HUES6 (cell line): Measurements from ENCODE around the gene CNTN5.

Experiments used
- H3K27ac ChIP-seq: 2 replicates; pipeline ENCODE4 v1.7.0; 2013; ENCODE audit warnings: low read depth, mild to moderate bottlenecking, low read length, inconsistent platforms
- H3K27me3 ChIP-seq: 2 replicates; pipeline ENCODE4 v1.6.1; 2013; ENCODE audit warnings: low read length; ENCODE audit not compliant: control insufficient read depth, insufficient read depth
- H3K36me3 ChIP-seq: 2 replicates; pipeline ENCODE4 v1.6.1; 2013; ENCODE audit warnings: low read length; ENCODE audit not compliant: control insufficient read depth, insufficient read depth
- H3K4me1 ChIP-seq: 2 replicates; pipeline ENCODE4 v1.6.1; 2013; ENCODE audit warnings: low read length; ENCODE audit not compliant: control insufficient read depth, insufficient read depth
- H3K4me3 ChIP-seq: 2 replicates; pipeline ENCODE4 v1.5.1; 2013; ENCODE audit warnings: low read depth, low read length
- H3K9ac ChIP-seq: one replicate; pipeline ENCODE4 v1.6.1; 2013; ENCODE audit warnings: mild to moderate bottlenecking, low read length
- H3K9me3 ChIP-seq: 2 replicates; pipeline ENCODE4 v1.6.1; 2013; ENCODE audit warnings: low read depth, low read length; ENCODE audit not compliant: control insufficient read depth, insufficient read depth

Gene CNTN5

DNA sequence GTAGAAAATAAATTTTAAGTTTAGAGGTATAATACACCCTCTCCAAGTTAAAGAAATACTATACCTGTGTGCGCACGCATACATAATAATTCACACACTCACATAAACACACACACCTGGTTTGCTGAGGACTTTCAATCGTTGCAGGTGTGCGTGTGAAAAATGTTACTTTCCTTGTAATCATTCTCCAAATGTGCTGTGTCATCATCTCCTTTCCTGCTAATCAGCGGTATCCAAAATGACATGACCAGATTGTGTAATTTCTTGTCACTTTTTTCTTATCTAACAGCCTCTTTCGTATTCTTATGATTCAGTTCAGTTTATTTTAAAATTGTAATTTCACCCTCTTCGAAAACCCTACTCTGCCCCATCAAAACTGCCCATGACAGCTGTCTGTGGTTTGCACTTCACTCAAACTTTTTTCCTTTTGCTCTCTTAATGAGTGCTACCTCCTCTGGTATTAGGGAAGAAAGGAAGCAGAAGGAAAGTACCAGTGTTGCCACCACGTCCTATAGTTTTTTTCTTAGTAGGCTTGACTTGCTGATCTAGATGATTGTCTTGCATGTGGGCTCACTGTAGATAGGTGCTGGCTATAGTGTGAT, 651.2 kb downstream of the CNTN5 start:
- H3K27me3 ChIP-seq = no peaks in the 10 kb centered on the region

DNA sequence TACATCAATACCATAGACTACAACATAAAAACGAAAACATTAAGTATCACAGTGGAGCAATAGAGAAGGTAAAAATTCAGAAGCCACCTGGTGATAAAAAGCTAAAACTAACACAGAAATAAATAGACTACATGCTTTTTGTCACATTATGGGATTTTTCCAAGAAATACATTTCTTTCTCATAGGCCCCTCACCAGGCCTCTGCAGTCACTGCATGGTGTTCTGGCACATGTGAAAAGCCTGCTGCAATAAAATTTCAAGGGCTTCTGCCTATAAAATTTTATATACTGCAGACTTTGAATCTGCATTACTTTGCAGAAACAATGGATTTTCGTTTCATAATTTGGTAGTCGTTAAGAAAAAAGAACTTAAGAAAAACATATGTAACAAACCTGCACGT, 655.5 kb downstream of the CNTN5 start:
- no peaks in the 10 kb centered on the region for H3K36me3 ChIP-seq
- H3K27ac ChIP-seq = no peak overlapping the region
- H3K9me3 ChIP-seq = no peaks in the 10 kb centered on the region
- H3K4me1 ChIP-seq = no peaks in the 10 kb centered on the region
- no peaks in the 10 kb centered on the region for H3K27me3 ChIP-seq
- H3K9ac ChIP-seq = no peak overlapping the region
- H3K4me3 ChIP-seq = no peak overlapping the region

More for the DNA sequence above, 651.2 kb downstream of the CNTN5 start:
- Histone ChIP-seq H3K36me3 (no peaks in the 10 kb centered on the region), H3K4me1 (no peaks in the 10 kb centered on the region), H3K9ac (no peak overlapping the region), H3K4me3 (no peak overlapping the region), H3K9me3 (no peaks in the 10 kb centered on the region), H3K27ac (no peak overlapping the region)

DNA sequence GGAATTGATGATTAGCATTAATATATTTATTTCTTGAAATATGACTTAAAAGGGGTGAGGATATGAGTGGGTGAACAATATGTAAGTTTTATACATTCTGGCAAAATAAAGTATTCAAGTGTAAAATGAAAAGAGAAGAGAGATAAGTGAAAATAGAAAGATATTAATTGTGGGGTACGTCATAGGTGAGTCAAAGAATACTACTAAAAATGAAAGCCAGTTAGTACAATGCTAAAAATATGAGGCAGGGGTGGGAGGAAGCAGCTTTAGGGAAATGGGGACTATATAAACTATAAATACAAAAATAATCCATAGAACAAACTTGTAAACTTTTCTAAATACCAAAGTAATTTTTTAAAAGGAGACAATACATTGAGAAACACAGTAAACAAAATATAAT, 661.4 kb downstream of the CNTN5 start:
- no peaks in the 10 kb centered on the region for H3K4me1 ChIP-seq
- H3K9ac ChIP-seq = no peak overlapping the region
- H3K4me3 ChIP-seq = no peak overlapping the region
- no peaks in the 10 kb centered on the region for H3K36me3 ChIP-seq
- H3K27ac ChIP-seq = no peak overlapping the region
- H3K9me3 ChIP-seq = no peaks in the 10 kb centered on the region
- H3K27me3 ChIP-seq = no peaks in the 10 kb centered on the region

DNA sequence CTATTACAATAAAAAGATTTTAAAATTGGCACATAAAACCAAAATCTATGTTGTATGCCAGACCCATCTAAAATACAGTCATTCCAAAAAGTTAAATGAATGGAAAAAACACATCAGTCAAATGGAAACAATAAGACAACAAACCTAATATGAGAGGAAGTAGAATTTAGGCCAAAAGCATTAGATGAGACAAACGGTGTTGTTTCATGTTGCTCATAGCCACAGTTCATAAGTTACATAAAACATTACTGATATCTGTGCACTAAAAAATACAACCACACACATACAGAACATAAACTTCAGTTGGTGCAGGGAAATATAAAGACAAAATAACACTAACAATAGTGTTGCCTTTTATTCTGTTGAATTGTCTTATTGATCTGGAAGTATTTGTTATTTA, 661.9 kb downstream of the CNTN5 start:
- Histone ChIP-seq H3K27me3 (no peaks in the 10 kb centered on the region), H3K27ac (no peak overlapping the region), H3K9me3 (no peaks in the 10 kb centered on the region), H3K9ac (no peak overlapping the region), H3K36me3 (no peaks in the 10 kb centered on the region), H3K4me3 (no peak overlapping the region), H3K4me1 (no peaks in the 10 kb centered on the region)

DNA sequence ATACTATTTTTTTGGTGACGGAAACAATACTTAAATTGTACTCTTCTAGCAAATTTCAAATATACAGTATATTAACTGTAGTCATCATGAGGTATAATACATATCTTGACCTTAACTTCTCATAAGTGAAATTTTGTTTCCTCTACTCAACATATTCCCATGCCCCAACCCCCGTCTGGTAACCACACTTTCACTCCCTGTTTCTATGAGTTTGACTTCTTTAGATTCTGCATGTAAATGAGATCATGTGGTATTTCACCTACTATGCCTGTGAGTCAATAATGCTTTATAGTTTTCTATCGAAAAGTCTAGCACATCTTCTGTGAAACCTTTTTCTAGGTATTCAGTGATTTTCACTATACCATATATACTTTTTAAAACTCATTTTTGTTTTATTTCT, 663.2 kb downstream of the CNTN5 start:
- Histone ChIP-seq H3K9me3 (no peaks in the 10 kb centered on the region), H3K4me3 (no peak overlapping the region), H3K36me3 (no peaks in the 10 kb centered on the region), H3K9ac (no peak overlapping the region), H3K27me3 (no peaks in the 10 kb centered on the region), H3K27ac (no peak overlapping the region), H3K4me1 (no peaks in the 10 kb centered on the region)

DNA sequence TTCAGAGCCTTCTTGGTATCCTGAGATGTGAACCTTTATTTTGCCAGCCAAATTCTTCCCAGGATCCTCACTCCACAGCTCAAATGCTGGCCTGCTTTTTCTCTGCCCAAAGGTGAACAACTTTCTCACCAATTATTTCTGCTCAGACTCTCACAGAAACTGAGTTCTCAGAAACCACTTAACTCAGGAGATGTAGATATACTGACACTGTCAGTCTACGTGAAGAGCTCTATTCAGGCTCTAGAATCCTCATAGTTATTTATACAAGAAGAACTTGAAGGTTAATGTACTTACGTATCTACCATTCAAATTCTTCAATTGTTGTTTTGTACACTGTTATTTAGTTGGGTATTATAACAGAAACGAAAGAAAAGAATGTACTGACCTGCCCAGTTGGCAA, 666.1 kb downstream of the CNTN5 start:
- Histone ChIP-seq H3K27me3 (no peaks in the 10 kb centered on the region), H3K9me3 (peaks cover under 1% of the 10 kb centered on the region; the same call in 1 of the 2 replicates), H3K36me3 (no peaks in the 10 kb centered on the region), H3K4me1 (no peaks in the 10 kb centered on the region), H3K27ac (no peak overlapping the region), H3K9ac (no peak overlapping the region), H3K4me3 (no peak overlapping the region)

DNA sequence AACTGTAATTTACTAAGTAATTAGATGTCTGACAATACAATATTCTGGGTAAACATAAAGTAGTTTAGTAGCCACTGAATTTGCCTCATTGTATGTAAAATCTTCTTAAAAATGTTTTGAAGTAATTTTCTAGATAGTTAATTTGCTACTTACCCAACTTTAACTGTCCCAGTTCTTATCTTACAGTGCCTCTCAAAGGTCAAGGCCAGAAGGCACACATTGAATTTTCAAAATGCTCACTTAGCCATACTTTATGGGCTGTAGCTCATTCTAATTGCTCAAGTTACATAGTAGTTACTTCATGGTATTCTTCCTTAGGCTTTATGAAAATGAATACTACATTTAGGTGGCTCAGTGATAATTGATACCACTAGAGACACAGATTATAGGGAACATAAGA, 666.6 kb downstream of the CNTN5 start:
- H3K9ac ChIP-seq = no peak overlapping the region
- no peak overlapping the region for H3K27ac ChIP-seq
- H3K27me3 ChIP-seq = no peaks in the 10 kb centered on the region
- no peaks in the 10 kb centered on the region for H3K36me3 ChIP-seq
- no peaks in the 10 kb centered on the region for H3K4me1 ChIP-seq
- no peak overlapping the region for H3K4me3 ChIP-seq
- H3K9me3 ChIP-seq = peaks cover 4% of the 10 kb centered on the region; the same call in 1 of the 2 replicates

DNA sequence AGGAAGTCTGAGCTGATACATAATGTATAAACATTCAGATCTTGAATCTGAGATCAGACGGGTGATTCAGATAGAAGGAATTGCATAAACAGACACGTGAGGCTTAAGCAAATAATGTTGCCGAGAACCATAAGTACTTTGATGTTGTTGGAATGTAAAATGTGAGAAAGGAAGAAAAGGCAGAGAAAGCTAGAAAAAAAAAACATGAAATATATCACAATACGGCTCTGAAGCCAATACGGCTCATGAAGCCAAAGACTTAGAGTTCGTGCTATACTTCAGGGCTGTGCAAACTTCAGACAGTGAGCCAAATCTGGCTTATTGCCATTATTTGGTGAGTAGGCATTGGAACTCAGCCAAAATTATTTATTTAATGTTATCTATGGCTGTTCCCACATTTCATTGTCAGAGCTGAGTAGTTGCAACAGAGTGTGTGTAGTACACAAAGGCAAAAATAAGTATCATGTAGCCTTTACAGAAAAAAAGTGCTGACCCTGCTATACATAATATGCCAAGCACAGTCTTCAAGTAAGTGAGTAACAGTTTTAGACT, 673.3 kb downstream of the CNTN5 start:
- Histone ChIP-seq H3K27ac (no peak overlapping the region), H3K36me3 (no peaks in the 10 kb centered on the region), H3K27me3 (no peaks in the 10 kb centered on the region), H3K9me3 (peaks cover 4% of the 10 kb centered on the region; the same call in 1 of the 2 replicates), H3K9ac (no peak overlapping the region), H3K4me3 (no peak overlapping the region), H3K4me1 (no peaks in the 10 kb centered on the region)

DNA sequence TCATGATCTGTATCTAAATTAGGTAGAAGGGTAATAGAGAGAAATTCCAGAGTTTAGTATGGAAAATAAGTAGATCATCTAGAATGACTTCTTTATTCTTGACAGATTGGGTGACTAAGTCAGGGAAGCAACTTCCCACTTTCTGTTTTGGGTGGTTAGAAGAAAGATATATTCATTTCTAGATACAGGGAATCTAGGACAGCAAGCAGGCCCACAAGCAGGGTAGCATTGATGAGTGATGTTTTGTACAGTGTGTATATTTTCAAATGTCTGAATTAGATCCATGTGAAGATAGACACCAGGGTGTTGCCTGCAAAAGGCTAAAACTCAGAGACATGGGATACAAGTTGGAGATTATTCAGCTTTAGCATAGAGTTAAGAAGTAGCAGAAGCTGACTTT, 674.4 kb downstream of the CNTN5 start:
- H3K9ac ChIP-seq = no peak overlapping the region
- no peak overlapping the region for H3K4me3 ChIP-seq
- no peaks in the 10 kb centered on the region for H3K27me3 ChIP-seq
- no peak overlapping the region for H3K27ac ChIP-seq
- no peaks in the 10 kb centered on the region for H3K36me3 ChIP-seq
- H3K4me1 ChIP-seq = no peaks in the 10 kb centered on the region
- peaks cover 4% of the 10 kb centered on the region; the same call in 1 of the 2 replicates for H3K9me3 ChIP-seq

DNA sequence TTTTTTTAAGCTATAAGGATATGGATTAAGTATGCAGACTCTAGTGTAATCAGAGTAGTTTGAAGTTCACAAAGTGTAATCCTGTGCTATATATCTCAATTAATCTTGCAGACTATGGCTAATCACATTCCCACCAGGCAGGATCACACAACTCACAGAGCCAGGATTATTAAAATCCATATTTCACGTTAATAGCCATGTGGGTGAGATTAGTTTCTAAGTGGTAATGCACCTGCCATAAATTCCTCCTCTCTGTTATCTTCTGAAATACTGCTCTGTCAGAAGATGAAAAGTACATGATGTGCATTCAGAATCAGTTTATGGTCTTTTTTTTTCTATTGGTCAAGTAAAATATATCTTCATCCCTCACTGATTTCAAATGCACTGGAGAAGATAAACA, 686.1 kb downstream of the CNTN5 start:
- no peak overlapping the region for H3K9ac ChIP-seq

DNA sequence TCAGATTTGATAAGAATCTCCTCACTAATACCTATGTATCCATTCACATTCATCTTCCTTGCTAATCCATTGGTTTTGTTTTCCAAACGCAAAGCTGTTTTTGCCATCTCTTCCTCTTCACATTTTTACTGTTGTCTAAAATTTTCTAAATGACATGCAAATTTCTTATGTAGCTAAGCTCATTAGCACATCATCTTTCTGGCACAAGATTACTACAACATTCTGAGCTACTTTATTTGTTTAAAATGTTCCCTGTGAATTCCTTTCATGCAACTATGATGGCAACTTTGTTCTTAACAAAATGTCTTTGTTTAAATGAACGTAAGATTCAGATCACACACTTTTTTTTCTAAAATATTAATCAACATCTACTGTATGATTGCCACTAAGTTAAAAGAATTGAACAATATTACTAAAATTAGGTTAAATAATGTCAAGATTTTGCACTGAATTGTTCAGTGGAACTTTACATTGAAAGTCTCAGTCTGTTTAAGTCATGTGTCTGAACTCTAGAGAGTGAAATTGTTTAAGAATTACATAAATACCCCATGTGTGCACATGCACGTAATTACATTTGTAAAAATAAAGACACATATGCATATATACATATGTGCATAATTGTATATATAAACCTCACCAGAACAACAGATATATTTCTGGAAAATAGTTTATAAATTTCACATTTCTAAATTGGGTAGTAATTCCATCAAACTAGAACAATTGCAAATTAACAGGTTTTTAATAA, 688.4 kb downstream of the CNTN5 start:
- no peak overlapping the region for H3K27ac ChIP-seq
- H3K36me3 ChIP-seq = no peaks in the 10 kb centered on the region
- no peaks in the 10 kb centered on the region; the same call in 1 of the 2 replicates for H3K4me1 ChIP-seq
- H3K27me3 ChIP-seq = no peaks in the 10 kb centered on the region
- no peak overlapping the region for H3K4me3 ChIP-seq
- no peak overlapping the region for H3K9ac ChIP-seq
- H3K9me3 ChIP-seq = no peaks in the 10 kb centered on the region

More for the DNA sequence above, 686.1 kb downstream of the CNTN5 start:
- Histone ChIP-seq H3K36me3 (no peaks in the 10 kb centered on the region), H3K4me1 (no peaks in the 10 kb centered on the region; the same call in 1 of the 2 replicates), H3K4me3 (no peak overlapping the region), H3K27ac (no peak overlapping the region), H3K27me3 (no peaks in the 10 kb centered on the region), H3K9me3 (no peaks in the 10 kb centered on the region)
